GM18861 (cell line): ENCODE results near the gene DNAH6.

Source experiments
- ATAC-seq: cut with Tn5 transposase; IDR thresholded peaks from one replicate; pipeline ENCODE4 v1.9.1; 2021; ENCODE audit not compliant: unreplicated experiment

DNAH6 gene

DNA sequence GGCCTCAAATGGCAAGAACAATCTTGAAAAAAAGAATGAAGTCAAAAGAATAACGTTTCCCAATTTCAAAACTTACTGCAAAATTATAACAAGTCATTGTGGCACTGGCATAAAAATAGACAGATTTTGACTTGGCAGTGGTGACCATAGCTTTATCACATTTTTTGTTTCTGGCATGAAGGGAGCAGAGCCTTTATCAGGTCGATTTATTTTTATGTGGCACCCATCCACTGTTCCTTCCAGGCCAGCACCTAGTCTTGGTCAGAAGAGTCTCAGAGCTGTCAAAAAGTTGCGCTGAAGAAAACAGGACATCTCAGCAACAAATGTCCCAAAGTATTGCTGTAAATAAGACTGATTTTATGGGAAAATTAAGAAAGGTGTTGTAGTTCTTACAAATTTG lies 272.2 kb downstream of the DNAH6 start:
- no peak for ATAC-seq

DNA sequence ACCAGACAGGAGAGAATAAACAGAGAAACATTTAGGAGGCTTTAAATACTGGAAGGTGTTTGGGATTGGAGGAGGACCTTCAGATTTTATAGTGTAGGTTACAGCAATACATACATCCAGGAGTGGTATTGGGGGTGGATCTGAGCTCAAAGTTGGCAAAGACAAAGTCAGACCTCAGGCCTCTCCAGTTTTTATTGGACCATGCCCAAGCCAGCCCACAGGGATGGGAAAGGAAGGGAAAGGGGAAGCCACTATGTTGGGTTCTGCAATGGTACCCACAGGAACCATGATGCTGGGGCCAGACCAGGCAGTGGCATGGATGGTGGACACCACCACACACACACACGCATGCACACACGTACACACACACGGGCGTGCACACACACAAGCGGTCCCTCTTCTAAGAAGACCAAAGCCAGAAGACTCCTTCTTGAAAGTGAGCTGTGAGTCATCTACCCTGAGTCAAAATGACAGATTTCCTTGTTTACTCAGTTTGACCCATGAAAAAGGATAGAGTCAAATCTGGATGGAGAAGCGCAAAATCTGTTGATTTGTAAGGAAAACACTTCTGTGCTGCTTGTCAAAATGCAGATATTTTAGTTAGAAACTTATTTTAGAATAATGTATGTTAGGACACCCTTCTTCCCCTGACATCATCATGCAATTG lies 276.7 kb downstream of the DNAH6 start:
- no peak for ATAC-seq

DNA sequence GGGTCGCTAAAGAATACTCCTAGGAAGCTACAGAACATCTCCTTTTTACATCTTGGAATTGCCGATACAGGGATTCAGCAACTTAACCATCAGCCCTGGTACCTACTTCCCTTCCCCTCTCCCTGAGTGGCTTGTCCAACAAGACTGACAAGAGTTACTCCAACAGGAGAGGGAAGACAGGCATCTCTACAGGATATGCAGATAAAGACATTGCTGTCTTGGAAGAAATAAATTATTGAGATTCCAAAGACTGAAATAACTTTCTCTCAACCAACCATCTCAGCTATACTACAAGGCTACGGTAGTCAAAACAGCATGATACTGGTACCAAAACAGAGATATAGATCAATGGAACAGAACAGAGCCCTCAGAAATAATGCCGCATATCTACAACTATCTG lies 277.3 kb downstream of the DNAH6 start:
- ATAC-seq: no peak

DNA sequence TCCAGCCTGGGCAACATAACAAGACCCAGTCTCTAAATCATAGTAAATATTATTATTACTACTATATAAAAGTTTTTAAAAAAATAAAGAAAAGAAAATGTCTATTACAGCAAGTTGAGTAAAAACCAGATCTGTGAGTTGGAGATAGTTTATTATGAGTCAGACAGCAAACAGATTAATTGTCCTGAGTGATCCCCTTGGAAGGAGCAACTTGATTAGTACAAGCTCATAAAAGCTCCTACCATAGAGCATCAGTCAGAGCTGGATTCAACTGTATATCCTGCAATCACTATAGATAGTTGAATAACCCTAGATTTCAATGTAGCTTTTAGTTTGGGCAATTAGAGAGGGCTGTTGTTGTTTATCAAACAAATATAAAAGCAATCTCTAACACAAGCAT lies 280.5 kb downstream of the DNAH6 start:
- no peak for ATAC-seq

DNA sequence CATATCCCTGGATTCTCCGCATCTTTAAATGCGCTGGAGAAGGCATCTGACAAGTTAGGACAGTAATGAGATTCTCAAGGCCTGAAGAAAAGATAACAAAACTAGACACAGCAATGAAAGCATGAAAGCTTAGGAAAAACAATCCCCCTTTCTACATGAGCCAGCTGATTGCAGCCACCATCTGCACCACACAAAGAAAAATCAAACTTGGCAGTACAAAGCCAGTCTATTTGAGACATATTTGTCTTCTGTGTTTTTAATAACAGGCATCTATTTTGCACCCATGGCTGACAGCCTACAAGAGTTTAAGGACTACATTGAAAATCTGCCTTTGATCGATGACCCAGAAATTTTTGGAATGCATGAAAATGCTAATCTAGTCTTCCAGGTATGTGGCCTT lies 281.0 kb downstream of the DNAH6 start:
- ATAC-seq: no peak

DNA sequence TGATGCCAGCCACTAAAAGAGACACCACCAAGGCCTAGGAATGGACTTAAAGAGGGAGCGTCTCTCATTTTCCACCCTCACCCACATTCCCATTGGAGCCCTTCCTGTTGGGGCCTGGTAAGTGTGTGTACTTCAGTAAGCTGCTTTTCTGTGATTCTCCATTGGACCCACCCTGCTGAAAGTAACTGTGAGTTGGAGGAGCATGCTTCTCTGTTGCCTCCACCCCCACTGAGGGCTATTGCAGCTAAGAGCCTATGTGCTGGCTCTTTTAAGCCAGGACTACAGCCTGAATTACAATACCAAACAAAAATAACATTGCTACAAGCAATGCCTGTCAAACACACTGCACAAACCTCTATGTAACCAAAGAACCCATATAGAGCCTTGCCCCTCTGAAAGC lies 283.5 kb downstream of the DNAH6 start:
- ATAC-seq: no peak

DNA sequence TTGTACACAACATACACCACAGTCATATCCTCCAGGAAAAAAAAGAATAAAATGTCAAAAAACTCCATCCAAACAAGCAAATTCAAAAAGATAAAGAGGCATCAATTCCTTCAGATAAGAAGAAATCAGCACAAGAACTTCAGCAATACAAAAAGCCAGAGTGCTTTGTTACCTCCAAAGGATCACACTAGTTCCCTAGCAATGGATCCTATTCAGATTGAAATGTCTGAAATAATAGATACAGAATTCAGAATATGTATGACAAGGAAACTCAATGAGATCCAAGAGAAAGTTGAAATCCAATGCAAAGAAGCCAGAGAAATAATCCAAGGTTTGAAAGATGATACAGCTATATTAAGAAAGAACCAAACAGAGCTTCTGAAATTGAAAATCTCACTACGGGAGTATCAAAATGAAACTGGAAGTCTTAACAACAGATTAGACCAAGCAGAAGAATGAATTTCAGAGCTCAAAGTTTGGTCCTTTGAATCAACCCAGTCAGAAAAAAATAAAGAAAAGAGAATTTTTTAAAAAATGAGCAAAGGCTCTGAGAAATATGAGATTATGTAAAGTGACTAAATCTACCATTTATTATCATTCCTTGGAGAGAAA lies 284.0 kb downstream of the DNAH6 start:
- no peak for ATAC-seq

DNA sequence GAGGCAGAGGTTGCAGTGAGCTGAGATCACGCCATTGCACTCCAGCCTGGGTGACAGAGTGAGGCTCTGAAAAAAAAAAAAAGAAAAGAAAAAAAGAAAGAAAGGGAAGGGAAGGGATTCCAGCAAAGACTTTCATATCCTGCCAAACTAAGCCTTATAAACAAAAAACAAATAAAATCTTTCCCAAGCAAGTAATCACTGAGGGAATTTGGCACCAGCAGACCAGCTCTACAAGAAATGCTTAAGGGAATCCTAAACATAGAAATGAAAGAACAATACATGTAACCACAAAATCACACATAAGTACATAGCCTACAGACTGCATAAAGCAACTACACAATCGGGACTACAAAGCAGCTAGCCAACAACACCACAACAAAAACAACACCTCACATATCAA lies 285.5 kb downstream of the DNAH6 start:
- no peak for ATAC-seq

DNA sequence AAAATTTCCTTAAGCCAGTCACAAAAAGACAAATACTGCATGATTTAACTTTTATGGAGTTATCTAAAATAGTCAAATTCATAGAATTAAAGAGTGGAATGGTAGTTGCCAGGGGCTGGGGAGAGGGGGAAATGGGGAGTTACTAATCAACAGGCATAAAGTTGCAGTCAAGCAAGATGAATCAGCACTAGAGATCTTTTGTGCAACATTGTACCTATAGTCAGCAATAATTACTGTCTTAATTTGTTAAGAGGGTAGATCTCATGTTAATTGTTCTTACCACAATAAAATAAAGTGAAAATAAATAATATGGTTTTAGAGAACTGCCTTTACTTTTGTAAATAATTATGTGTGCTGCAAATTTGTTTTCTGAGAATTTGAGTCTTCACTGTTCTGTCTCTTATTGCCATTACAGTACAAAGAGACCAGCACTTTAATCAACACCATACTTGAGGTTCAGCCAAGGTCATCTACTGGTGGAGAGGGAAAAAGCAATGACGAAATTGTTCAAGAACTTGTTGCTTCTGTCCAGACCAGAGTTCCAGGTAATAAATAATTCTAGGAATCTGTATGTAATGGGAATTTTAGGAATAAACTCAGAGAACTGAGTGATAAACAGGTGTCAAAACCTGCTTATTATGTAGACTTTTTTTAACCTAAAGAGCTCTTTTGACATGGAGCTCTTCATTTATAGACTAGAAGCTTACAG lies 289.1 kb downstream of the DNAH6 start:
- no peak for ATAC-seq

DNA sequence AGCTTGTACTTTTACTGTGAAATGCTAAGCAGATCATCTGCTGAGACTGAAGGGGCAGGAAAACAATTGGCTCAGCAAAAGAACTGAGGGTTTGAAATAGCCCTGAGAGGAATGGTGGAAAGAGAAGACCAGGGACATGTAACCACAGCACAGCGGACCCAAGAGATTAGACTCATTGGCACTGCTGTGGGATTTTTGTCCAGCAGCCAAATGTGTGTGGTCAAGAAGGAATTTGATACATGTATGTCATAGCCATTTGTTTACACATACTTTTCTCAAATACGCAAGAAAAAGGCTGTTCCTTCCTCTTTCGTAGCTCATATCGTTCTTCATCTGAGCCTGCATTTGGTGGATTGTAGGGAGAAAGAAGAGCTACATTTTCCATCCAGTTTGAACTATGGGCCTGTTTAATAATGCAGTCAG lies 290.8 kb downstream of the DNAH6 start:
- no peak for ATAC-seq

DNA sequence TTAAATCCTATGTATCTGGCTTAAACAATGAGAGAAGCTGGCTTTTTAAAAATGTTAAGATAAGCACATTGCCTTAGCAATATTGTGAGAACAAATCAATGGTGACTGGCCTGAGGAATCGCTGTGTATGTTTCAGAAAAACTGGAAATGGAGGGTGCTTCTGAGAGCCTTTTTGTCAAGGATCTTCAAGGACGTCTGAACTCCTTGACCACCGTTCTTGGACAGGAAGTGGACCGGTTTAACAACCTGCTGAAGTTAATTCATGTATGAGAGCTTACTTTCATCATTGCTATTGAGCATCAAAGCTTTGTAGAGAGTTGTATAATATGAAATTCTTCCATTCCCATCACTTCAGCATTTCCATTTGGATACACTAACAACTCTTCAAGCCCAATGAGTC lies 292.0 kb downstream of the DNAH6 start:
- ATAC-seq: no peak

DNA sequence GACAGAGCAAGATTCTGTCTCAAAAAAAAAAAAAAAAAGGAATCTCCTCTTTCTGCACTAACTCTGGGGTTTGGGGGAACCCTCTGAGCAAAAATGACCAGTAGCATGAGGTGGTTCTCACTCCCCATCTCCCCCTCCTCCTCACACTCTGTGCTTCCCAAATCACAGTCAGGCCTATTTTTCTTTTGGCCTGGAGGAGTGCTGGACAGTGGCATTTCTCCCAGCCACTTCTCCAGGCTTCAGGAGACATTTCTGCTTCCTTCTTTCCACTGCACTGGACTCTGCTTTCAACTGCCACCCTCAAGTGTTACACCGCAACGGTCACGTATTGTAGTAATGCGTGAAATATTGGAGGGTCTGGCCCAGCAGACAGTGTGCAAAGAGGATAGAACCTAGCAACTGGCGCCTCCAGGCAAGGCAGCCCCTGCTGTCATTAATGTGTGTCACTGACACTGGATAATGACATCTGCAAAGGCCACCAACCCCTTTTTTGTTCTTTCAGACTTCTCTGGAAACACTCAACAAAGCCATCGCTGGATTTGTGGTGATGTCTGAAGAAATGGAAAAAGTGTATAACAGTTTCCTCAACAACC lies 295.6 kb downstream of the DNAH6 start:
- no peak for ATAC-seq

DNA sequence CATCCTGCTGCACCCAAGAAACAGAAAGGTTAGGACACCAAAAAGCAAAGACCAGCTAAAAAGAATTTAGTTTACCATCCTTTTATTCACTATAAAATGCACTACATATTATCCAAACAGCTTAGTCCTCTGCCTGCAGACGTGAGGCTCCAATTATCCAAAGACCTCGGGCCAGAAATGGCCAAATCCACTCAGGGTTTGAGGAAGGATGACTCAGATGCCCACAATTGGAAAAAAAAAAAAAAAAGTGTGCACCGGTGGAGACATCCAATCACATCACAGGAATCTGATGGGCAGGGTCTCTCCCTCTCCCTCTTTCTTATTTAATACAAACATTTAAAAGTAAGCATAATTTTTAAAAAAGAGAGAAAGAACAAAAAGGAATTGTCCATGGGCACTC lies 298.8 kb downstream of the DNAH6 start:
- ATAC-seq: no peak

DNA sequence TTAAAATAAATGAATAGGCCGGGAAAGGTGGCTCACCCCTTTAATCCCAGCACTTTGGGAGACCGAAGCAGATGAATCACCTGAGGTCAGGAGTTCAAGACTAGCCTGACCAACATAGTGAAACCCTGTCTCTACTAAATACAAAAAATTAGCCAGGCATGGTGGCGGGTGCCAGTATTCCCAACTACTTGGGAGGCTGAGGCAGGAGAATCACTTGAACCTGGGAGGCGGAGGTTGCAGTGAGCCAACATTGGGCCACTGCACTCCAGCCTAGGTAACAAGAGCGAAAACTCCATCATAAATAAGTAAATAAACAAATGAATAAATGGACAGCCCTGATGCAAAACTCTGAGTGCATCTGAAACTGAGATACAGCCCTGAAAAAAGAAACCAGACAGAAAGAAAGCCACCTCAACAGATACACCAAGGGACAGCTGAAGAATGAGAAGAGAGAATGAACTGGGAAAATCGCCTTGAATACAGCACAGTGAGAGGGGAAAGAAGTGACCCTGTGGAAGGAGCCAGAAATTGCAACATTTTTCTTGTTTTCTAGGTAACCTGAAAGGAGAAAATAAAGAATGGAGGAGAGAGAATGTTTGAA lies 300.2 kb downstream of the DNAH6 start:
- ATAC-seq: peak; percentile 59

DNA sequence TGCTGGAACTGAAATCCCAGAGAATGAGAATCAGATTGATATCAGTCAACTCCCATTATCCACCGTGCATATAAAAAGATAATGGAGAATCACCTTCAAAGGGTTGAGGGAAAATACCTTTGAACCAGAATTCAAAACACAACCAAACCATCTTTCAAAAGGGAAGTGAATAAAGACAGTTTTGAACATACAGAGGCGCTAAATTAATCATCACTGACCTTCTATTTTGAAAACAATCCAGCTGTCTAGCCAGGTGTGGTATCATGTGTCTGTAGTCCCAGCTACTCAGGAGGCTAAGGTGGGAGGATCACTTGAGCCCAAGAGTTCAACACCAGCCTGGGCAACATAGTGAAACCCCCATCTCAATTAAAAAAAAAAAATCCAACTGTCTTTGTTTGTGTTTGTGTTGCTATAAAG lies 300.9 kb downstream of the DNAH6 start:
- peak; percentile 97 for ATAC-seq

DNA sequence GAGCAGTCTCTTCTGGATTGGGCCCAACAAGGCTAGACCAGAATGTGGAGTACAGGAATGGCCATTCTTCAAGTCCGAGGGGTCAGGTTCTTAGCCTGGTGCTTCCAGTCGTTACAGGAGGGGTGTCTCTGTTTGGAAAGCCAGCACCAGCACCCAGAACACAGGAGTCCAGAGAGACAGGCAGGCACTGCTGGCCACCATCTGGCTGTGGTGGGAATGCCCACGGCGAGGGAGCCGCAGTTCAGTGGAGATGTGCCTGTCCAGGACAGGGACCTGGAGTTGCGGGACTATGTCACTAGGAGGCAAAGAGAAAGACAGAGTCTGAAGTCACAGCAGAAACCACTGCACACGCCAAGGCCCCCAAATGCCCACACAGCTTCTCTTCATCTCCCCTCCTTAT lies 305.5 kb downstream of the DNAH6 start:
- ATAC-seq: no peak

DNA sequence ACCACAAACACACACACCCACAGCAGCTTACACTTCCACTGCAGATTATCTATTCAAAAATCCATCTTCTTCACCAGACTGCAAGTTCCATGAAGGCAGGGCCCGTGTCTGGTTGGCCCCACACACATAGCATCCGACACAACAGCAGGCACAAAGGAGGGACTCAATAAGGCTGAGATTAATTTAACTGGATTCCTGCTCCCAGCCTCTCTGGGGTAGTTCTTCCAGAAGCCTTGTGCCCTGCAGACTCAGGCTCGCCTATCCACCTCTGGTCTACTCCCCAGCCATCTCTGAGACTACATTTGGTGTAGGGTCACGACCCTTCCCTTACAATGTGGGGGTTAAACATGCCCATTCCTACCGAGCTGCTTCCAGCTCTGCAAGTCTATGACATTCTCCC lies 306.9 kb downstream of the DNAH6 start:
- ATAC-seq: no peak

DNA sequence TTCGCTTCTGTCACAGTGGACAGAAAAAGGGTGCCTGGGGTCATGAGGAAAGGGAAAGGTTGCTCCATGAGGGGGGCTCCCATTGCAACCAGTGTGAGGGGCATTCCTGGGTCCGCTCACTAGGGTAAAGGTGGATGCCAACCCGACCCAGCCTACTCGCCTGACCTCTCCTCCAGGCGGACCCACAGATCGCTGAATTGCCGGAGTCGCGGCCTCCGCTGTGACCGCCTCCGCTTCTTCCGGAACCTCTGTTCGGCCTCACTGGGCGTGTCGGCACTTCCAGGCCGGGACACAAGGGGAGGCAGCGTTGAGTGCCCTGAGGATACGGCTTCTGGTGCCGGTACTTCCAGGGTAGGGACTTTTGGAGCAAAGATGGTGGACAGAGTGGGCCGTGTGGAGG lies 307.5 kb downstream of the DNAH6 start:
- ATAC-seq: no peak

DNA sequence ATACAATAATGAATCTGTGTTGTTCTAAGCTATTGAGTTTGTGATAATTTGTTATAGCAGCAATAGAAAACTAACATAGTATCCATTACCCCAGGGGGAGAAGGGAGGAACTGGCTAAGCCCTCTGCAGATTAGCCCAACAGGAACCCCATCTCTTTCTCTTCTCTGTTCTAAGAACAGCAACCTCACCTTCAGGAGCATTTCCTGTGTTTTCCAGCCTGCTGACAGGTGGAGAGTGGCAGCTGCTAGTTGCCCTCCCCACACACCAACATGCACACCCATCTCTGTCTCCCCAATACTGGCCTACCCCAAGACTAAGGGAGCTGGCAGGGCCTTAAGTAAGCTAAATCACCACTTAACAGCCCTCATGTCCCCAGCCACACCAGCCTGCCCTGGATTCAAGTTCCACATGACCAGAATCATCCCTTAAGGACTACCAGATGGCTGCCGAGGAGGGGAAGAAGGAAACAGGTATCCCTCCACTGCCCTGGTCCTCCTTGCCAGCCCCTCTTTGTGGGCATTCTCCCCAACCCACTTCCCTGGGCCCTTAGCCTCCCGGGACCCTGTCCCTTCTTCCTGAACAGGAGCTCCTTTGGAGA lies 311.8 kb downstream of the DNAH6 start:
- no peak for ATAC-seq

DNA sequence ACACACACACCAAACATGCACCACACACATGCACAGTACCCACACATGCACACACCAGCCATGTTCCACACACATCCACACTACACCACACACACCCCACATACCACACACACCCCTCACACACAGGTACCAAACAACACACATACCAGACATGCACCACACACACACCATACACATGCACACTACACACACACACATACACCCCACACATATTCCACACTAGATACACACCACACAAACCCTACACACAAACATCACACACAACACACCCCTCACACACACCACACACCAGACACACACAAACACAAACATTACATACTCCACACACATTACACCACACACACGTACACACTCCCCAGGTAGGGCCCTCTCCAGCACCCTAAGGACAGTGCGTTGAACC lies 313.4 kb downstream of the DNAH6 start:
- ATAC-seq: no peak

DNA sequence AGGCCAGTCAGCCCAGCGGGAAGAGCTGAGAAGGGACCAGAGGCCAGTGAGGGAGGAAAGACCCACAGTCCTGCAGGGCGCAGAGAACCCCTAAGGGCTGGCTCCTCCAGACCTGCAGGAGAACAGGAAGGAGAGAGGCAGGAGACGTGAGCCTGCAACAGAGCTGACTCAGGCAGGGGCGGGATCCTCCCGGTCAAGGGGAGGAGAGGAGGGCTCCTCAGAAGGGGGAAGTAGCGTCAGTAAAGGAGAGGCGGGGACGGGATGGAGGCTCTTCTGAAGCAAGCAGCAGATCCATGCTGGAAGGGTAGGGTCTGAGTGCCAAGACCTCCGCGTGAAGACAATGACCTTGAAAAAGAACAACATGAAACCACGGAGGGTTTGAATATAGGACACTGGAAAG lies 313.8 kb downstream of the DNAH6 start:
- no peak for ATAC-seq
